GM04504 (cell line): ENCODE results near the gene EPB41L2.

Experiments used
- DNase-seq: peaks from one replicate; pipeline ENCODE4 v3.0.0-alpha.2; 2012; ENCODE audit warnings: low read depth

The EPB41L2 gene

GRCh38 chr6:130865793-130866192 is 197.3 kb downstream of the EPB41L2 start:
- no peak for DNase-seq

DNA sequence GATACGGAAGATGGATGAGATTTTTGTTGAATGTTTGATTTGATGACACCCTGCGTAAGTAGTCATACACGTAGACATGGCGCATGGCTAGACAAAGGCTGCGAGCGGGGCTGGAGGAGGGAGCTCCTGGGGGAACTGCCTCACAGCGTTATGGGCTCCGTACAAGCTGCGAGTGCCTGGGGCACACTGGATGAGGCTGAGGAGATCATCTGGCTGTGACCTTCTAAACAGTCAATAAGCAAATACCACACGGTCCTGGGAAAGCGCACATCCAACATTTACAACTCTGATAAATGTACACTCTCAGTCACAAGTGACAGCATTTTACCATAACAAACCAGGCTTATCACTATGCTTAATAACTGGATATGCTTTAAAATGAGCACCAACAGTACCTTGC is 198.7 kb downstream of the EPB41L2 start:
- no peak for DNase-seq

DNA sequence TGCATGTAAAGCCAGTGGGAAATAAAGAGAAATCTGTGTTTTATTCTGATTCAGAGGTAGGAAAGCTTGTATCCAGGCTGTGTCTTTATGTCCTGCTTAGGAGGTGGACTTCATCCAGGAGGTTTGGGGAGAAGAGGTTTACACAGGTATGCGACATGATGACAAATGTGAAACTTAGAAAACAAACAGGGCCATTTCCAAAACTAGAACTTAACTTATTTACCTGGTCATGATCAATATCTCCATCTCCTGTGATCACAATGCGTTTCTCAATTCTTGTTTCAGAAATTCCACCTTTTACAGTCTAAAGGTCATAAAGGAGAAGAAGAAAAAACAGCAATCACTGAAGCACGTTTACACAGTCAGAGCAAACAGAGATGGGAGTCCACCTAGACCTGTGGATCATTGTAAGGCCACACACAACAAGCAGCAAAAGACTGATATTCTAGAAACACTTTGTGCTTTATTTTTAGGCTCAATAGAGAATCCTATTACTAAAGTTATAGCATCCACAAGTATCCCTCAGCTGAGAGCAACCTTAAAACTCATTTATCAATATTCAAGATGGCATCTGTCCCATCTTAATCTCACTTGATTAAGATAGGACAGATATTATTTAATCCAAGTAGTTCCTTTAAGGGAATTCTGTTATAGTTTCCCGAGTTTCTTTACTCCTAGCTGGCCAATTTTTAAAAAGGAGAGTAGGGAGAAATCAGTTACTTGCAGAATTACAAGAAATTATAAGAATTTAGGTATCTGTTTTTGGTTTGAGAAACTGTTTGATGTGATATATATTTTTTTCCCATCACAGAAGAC is 199.4 kb downstream of the EPB41L2 start:
- DNase-seq, result no peak

DNA sequence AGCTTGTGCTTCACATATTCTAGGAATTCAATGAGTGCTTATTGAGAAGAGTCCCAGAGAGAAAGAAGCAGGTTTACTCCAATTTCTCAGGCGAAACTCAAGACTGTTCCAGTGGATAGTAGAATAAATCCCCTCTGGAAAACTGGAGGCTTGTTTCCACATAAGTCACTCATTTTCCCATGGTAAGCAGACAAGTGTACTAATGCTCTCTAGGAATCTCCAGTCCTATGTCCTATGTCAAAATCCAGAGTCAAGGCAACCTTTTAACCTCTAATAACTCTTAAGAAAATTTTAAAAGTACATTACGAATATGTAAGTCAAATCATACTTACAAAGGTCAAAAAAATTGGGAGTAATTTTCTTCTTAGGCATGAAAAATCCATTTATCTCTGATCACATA is 200.7 kb downstream of the EPB41L2 start:
- DNase-seq, result no peak

GRCh38 chr6:130859161-130859867 is 203.7 kb downstream of the EPB41L2 start:
- no peak for DNase-seq

GRCh38 chr6:130858498-130859160 is 204.4 kb downstream of the EPB41L2 start:
- DNase-seq, result no peak

DNA sequence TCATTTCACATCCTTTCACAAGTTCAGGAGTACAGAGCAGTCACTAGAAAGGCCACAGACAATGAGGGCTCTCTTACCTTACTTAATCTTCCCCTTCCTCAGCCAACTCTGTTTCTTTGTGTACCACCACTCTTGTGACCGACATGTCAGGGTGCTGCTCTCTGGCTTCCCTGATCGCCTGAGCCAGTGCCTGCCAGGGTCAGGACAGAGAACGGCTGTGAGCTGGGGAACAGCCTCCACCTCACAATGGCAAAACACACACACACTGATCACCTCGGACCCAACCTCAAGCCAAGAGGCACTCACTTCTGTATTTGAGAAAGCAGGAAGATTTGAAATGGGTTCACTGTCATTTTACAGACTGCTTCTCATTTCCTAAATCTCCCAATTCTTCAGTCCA is 205.0 kb downstream of the EPB41L2 start:
- DNase-seq, result no peak

- DNase-seq, result peak; percentile 32
Measured at GRCh38 chr6:130853555-130854183, 209.4 kb downstream of the EPB41L2 start.

DNA sequence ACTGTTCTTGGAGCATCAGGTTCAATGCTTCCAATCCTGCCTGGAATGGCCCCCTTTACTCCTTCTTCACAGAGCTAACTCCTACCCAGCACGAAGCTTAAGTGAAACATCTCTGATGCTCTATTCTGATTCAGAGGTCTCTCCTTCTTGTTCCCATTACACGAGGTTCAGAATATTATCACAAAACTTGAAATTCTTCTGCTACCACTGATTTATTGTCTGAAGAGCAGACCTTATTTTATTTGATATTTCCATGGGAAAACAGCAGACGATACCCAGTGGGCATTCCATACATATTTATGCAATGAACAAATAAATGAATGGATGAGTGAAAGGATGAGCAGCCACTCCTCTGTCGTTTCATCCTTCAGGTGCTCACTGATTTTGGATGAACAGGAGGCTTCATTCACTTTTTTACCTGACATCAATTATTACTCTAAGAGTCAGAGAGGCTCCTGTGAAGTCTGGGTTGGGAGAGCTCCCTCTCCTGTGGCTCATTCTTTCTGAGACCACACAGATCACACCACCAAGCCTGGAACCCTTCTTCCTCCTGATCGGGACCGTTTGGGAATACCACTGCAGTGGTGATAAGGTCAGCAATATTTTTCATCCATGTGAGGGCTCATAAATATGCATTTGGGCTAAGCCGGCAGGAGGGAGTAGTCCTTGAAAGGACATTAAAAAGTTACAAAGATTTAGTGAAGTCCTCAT is 210.0 kb downstream of the EPB41L2 start:
- no peak for DNase-seq

- DNase-seq, result no peak
Measured at GRCh38 chr6:130851026-130851425, 212.0 kb downstream of the EPB41L2 start.

DNA sequence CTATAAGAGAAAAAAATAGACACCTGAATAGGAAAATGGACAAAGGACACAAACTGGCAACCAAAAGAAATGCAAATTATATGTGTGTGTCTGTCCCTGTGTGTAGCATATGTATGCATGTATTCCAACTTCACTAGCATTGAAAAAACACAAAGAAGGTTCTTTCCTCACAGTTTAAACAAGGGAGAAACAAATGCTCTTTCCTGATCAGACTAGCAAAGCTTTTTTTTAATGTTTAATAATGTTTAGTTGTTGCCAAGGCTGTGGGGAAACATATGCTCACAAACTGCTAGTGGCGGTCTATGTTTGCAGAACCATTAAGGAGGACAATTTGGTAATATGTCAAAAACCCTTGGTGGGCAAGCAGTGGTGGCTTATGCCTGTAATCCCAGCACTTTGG is 213.5 kb downstream of the EPB41L2 start:
- no peak for DNase-seq

GRCh38 chr6:130848945-130849344 is 214.1 kb downstream of the EPB41L2 start:
- DNase-seq, result no peak

GRCh38 chr6:130847001-130847910 is 215.8 kb downstream of the EPB41L2 start:
- DNase-seq, result no peak

DNA sequence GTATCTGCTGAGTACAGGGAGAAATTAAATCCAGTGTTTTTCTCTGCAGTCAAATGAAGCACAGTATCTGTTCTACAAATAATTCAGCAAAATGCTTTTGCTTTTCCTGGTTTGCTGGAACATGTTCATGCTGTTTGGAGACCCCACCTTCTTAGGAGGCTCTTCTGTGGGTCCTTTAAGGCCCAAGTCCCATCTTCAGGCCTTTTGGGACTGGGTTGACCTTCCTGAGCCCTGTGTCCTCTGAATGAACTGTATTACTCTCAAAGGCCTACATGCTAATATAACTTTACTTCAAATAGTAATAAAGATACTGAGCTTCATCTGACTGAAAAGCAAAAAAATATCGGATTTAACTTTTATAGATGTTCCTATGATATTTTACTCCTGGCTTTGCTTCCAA is 216.5 kb downstream of the EPB41L2 start:
- DNase-seq, result no peak

- DNase-seq, result peak; percentile 19
Measured at GRCh38 chr6:130843575-130844320, 219.3 kb downstream of the EPB41L2 start.

DNA sequence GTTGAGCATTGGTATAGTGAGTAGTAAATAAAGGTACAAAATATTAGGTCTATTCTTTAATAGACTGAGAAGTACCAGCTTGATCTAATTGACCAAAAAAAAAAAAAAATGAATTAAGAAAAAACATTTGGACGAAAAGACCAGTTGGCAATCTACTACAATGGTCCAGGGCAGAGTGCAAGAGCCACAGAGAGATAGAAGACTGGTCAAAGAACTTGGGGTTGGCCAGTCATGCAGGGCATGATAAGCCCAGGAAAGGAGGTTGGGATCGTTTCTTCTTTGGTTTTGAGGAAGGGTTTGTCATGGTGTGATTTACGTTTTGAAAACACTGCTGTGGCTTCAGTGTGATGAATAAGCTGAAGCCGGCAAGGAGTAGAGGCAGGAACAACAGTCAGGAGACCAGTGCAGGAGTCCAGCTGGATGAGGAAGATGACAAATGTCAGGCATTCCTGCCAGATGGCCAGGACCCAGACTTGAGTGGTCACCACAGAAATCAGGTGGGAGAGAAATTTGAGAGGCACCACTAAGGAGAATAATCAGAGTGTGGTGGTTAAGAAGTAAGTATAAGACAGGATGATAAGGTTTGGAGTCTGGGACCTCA is 221.8 kb downstream of the EPB41L2 start:
- peak; percentile 10 for DNase-seq

DNA sequence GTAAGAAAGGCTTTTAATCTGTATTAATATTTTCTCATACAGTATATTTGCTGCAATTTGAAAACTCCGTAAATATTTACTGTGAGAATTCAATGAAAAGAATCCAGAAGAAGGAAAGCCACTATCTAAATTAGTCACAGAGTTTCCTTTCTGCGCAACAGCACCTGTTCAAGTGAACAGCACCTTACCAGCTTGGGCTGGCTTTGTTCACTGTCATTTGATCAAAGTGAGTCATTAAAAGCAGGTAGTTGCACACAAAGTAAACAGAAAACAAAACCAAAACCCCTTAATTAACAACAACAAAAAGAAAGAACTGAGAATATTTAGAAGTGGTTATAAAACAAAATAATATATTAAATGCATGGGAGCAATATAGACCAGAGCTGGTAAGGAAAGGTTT is 223.0 kb downstream of the EPB41L2 start:
- no peak for DNase-seq

DNA sequence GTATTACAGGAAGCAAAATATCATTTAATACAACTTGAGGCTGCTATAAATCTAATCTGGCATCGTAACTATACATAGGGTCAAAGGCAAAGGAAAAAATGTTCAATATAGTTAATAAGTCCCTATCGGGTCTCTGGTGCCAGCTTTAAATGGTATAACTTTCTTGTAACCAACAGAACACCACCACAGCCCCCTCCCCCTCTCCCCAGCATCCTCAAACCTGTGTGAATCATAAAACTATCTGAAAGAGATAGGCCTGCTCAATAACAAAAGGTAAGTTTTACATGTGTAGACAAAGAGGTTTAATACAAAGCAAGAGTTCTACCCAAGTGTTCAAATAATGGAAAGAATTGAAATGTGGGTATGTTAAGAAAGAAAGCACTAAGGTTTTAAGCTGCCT is 223.7 kb downstream of the EPB41L2 start:
- DNase-seq, result no peak

GRCh38 chr6:130838951-130839350 is 224.1 kb downstream of the EPB41L2 start:
- no peak for DNase-seq
